Right lobe of liver (tissue), 6 donors: ENCODE results near the gene SIN3A. TPM values are rescaled to one million over a fixed set of nuclear protein-coding genes. Genes with fewer than 3 reads are reported as not detected.

Experiments
- ATAC-seq, 4 donors: fragments of 200-7000 bp; cut with Tn5 transposase; one replicate each; pipeline ENCODE4 v1.9.1; 2020; ENCODE audit warnings: mild to moderate bottlenecking in 4 of 4, moderate library complexity in 4 of 4
- DNase-seq, 3 donors: peaks; one replicate each; pipeline ENCODE4 v3.0.0-alpha.2; 2020
- H3K27ac ChIP-seq, 3 donors: fragments of 200-600 bp; one replicate each; pipeline ENCODE4 v1.8.0; 2022
- H3K27me3 ChIP-seq, 2 donors: fragments of 200-600 bp; one replicate each; pipeline ENCODE4 v1.8.0; 2022
- H3K36me3 ChIP-seq, 4 donors: fragments of 200-600 bp; sonication (generic) in 1 of 4; one replicate each; pipeline versions ENCODE4 v1.5.1 to v1.8.0; 2017 to 2022; ENCODE audit warnings: control low read depth in 1 of 4
- H3K4me1 ChIP-seq, 4 donors: fragments of 200-600 bp; sonication (generic) in 1 of 4; one replicate each; pipeline versions ENCODE4 v1.5.1 to v1.8.0; 2017 to 2022; ENCODE audit warnings: control low read depth in 1 of 4
- H3K4me3 ChIP-seq, 3 donors: fragments of 200-600 bp; one replicate each; pipeline ENCODE4 v1.8.0; 2022
- H3K9me3 ChIP-seq, 4 donors: fragments of 200-600 bp; sonication (generic) in 1 of 4; one replicate each; pipeline versions ENCODE4 v1.5.1 to v1.8.0; 2017 to 2022; ENCODE audit warnings: control low read depth in 1 of 4
- POLR2A ChIP-seq: fragments of 450-650 bp; IDR thresholded peaks from one replicate; pipeline ENCODE4 v1.6.1; 2017; ENCODE audit warnings: antibody characterized with exemption, mild to moderate bottlenecking
- WGBS: methylation state at CpG from one replicate; pipeline ENCODE4 v1.1.6; 2018; ENCODE audit warnings: low coverage, low lambda C conversion rate; ENCODE audit not compliant: insufficient coverage; ENCODE audit errors: missing lambda C conversion rate; 5-methylcytosine and 5-hydroxymethylcytosine counted together
- intact Hi-C, 2 donors: fragments of 100-400 bp; cut with DNase I; formaldehyde crosslinking; loops; one replicate each; pipeline versions ENCODE4 v1.11.2 to v1.14.1; 2022
- total RNA-seq, 6 experiments: library from RNA; depleted of rRNA in 2 of 6; stranded (reverse); fragments of >200 nt in 2 of 6; fragmentation: NEBNext Ultra II Directional in 3 of 6; extraction: Animal tissue kit (Norgen Biotek cat#: 25700) in 3 of 6; gene quantifications; one replicate each; pipeline versions ENCODE4 v1.1.0 to v1.2.4, GENCODE V29; 2016 to 2023
- TF ChIP-seq, protein P1 (sequence below), 4 donors: fragments of 200-600 bp in 3 of 4; fragments of 450-650 bp in 1 of 4; IDR thresholded peaks; one replicate each; pipeline versions ENCODE4 v1.5.1 to v1.8.0; 2016 to 2022; ENCODE audit warnings: antibody characterized with exemption in 4 of 4, mild to moderate bottlenecking in 2 of 4
- donor health status: DM: no; HTN: yes; CAD: no.
- donor health status: DM: no; HTN: no; CAD: no.
- donor health status: DM: no; HTN: no; CAD: no.
- donor health status: DM: no; HTN: yes; CAD: no.
- donor health status: DM: no; HTN: yes; CAD: no.

SIN3A gene
- total RNA-seq, 6 experiments from 2014 or later: 10.0 to 21.6 (median 20.5) TPM

DNA sequence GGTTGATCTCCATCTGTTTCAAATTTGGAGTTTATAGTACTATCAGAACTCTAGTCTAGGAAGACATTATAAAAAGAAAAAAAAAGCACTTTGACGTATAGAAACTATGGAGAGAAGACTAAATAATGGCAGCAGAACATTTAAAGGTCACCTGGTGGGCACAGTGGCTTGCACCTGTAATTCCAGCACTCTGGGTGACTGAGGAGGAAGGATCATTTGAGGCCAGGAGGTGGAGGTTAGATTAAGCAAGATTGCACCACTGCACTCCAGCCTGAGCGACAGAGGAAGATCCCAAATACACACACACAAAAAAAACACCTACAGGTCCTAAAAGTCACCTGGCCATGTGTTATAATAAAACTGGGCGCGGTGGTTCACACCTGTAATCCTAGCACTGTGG, 13.8 kb downstream of the SIN3A start:
- H3K27ac ChIP-seq: no peak overlapping the region
- no peak for TF ChIP-seq POLR2A
- TF ChIP-seq, protein P1, sequence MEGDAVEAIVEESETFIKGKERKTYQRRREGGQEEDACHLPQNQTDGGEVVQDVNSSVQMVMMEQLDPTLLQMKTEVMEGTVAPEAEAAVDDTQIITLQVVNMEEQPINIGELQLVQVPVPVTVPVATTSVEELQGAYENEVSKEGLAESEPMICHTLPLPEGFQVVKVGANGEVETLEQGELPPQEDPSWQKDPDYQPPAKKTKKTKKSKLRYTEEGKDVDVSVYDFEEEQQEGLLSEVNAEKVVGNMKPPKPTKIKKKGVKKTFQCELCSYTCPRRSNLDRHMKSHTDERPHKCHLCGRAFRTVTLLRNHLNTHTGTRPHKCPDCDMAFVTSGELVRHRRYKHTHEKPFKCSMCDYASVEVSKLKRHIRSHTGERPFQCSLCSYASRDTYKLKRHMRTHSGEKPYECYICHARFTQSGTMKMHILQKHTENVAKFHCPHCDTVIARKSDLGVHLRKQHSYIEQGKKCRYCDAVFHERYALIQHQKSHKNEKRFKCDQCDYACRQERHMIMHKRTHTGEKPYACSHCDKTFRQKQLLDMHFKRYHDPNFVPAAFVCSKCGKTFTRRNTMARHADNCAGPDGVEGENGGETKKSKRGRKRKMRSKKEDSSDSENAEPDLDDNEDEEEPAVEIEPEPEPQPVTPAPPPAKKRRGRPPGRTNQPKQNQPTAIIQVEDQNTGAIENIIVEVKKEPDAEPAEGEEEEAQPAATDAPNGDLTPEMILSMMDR (IDR thresholded peaks at IDR 0.05): no peak
- intact Hi-C loops: no loop called here
- H3K36me3 ChIP-seq: peaks cover 0 to 6% (median 2%) of the 10 kb centered on the region in 4 donors
- H3K4me1 ChIP-seq: no peaks in the 10 kb centered on the region
- 94% methylated on average over 4 of the region's 4 CpGs for WGBS
- no peak overlapping the region for H3K4me3 ChIP-seq
- DNase-seq: peak in 1 of 3 donors; percentile 28
- H3K27me3 ChIP-seq: no peaks in the 10 kb centered on the region
- H3K9me3 ChIP-seq: no peaks in the 10 kb centered on the region
- no peak for ATAC-seq

GRCh38 chr15:75436881-75437280, 14.6 kb downstream of the SIN3A start:
- intact Hi-C loops: no loop called here
- no peaks in the 10 kb centered on the region for H3K9me3 ChIP-seq
- H3K4me1 ChIP-seq: no peaks in the 10 kb centered on the region
- ATAC-seq (no peak), DNase-seq (no peak)
- no peak overlapping the region for H3K4me3 ChIP-seq
- no peaks in the 10 kb centered on the region for H3K27me3 ChIP-seq
- H3K36me3 ChIP-seq: peaks cover 0 to 6% (median 2%) of the 10 kb centered on the region in 4 donors
- TF ChIP-seq, protein P1 (IDR thresholded peaks at IDR 0.05): no peak
- no peak for TF ChIP-seq POLR2A
- no peak overlapping the region for H3K27ac ChIP-seq
- 77% methylated on average over 5 of the region's 5 CpGs for WGBS

- no peaks in the 10 kb centered on the region for H3K4me1 ChIP-seq
- ATAC-seq: no peak
- no peaks in the 10 kb centered on the region for H3K9me3 ChIP-seq
- no peaks in the 10 kb centered on the region for H3K27me3 ChIP-seq
- intact Hi-C loops: no loop called here
- 53% methylated on average over 1 of the region's 1 CpG for WGBS
- H3K4me3 ChIP-seq: no peak overlapping the region
- peaks cover 0 to 28% (median 15%) of the 10 kb centered on the region in 4 donors for H3K36me3 ChIP-seq
- TF ChIP-seq, protein P1 (IDR thresholded peaks at IDR 0.05): no peak
- TF ChIP-seq POLR2A: no peak
- no peak for DNase-seq
- no peak overlapping the region for H3K27ac ChIP-seq
Measured at GRCh38 chr15:75431682-75432081, 19.8 kb downstream of the SIN3A start.

DNA sequence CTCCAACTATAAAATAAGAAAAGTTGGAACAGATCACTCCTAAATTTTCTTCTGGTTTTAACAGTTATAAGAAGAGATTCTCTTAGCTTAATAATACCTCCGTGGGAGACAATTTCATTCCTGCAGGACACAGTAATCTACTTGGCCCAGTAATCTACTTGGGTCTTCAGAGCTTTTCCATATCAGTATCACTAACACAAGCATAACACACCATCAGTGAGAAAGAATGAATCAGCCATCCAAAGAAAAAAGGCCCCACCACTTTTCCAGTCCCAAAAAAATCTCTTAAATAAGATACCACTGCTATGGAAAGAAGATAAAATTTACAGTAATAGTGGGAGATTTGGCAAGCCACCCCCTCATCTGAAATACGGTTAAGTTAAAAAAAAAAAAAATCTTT, 20.2 kb downstream of the SIN3A start:
- TF ChIP-seq, protein P1 (IDR thresholded peaks at IDR 0.05): no peak
- TF ChIP-seq POLR2A: no peak
- peaks cover 0 to 28% (median 15%) of the 10 kb centered on the region in 4 donors for H3K36me3 ChIP-seq
- WGBS: 72% methylated on average over 2 of the region's 2 CpGs
- H3K9me3 ChIP-seq: no peaks in the 10 kb centered on the region
- DNase-seq (no peak), ATAC-seq (no peak)
- no peak overlapping the region for H3K4me3 ChIP-seq
- intact Hi-C loops: no loop called here
- no peaks in the 10 kb centered on the region for H3K4me1 ChIP-seq
- no peaks in the 10 kb centered on the region for H3K27me3 ChIP-seq
- no peak overlapping the region for H3K27ac ChIP-seq

DNA sequence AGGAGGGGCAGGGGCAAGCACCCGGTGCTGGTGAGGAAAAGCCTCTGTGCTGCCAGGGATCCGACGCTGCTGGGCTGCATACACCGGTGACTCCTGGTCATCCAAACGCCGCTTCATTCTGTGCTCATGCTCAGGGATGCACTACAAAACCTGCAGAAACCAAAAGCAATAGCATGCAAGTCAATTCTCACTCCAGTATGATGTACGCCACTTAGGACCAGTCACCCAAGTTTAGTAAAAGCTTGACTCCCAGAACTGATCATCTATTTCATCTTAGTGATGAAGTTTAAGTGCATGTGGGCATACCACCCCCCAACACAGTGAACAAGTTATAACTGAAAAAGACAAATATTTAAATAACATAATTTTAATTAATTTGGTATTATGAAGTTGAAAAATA, 21.2 kb downstream of the SIN3A start:
- DNase-seq (no peak), ATAC-seq (no peak)
- H3K9me3 ChIP-seq: no peaks in the 10 kb centered on the region
- H3K27me3 ChIP-seq: no peaks in the 10 kb centered on the region
- WGBS: 100% methylated on average over 1 of the region's 7 CpGs
- no peak overlapping the region for H3K27ac ChIP-seq
- no peaks in the 10 kb centered on the region for H3K4me1 ChIP-seq
- H3K4me3 ChIP-seq: no peak overlapping the region
- no peak for TF ChIP-seq POLR2A
- TF ChIP-seq, protein P1 (IDR thresholded peaks at IDR 0.05): no peak
- H3K36me3 ChIP-seq: peaks cover 0 to 22% (median 13%) of the 10 kb centered on the region in 4 donors
- intact Hi-C loops: no loop called here
